ENCODE results near the gene SH3PXD2B. TPM values are rescaled to one million over a fixed set of nuclear protein-coding genes. Genes with fewer than 3 reads are reported as not detected.
A peak's percentile ranks its signal among the peaks of the same experiment; 100 is the strongest.

The SH3PXD2B gene
- total and polyA plus RNA-seq, 2 of the 13 experiments (the other 11 are each of a cell fraction or from before 2014, with no cell fraction given) = 3.4 to 4.6 TPM

GRCh38 chr5:172414531-172415361 lies 39.6 kb downstream of the SH3PXD2B start (continued):
- TF ChIP-seq MTERF4 (CRISPR knock-in tag; IDR thresholded peaks at IDR 0.05) (no peak), REPIN1 (CRISPR knock-in tag; IDR thresholded peaks at IDR 0.05; ENCODE audit: borderline replicate concordance, low read depth) (peak; percentile 80; the same call in 1 of the 2 replicates), ZFP91 (CRISPR knock-in tag; IDR thresholded peaks at IDR 0.05; ENCODE audit: borderline replicate concordance) (peak; percentile 81; the same call in 1 of the 2 replicates), CREB1 (IDR thresholded peaks at IDR 0.05) (no peak), CREB1 (CRISPR knock-in tag; IDR thresholded peaks at IDR 0.05) (peak; percentile 66; the same call in 1 of the 2 replicates), MAX (IDR thresholded peaks at IDR 0.05) (peak; percentile 69), NR2F2 (IDR thresholded peaks at IDR 0.05; ENCODE audit: borderline replicate concordance, low read depth) (peak; percentile 90), FOXO1 (CRISPR knock-in tag; IDR thresholded peaks at IDR 0.05) (peak; percentile 77; the same call in 1 of the 2 replicates), ZNF772 (CRISPR knock-in tag; IDR thresholded peaks at IDR 0.05) (peak; percentile 74; the same call in 1 of the 2 replicates), YEATS2 (CRISPR knock-in tag; IDR thresholded peaks at IDR 0.05; ENCODE audit: borderline replicate concordance) (0 out of 2 replicates have a peak, but pooled peaks have one; percentile 16), HDAC1 (CRISPR knock-in tag; IDR thresholded peaks at IDR 0.05) (peak; percentile 71), CCDC6 (CRISPR knock-in tag; IDR thresholded peaks at IDR 0.05) (0 out of 2 replicates have a peak, but pooled peaks have one; percentile 38), ZSCAN29 (CRISPR knock-in tag; conservative IDR thresholded peaks at IDR 0.05) (0 out of 2 replicates have a peak, but pooled peaks have one; percentile 64), ZSCAN20 (CRISPR knock-in tag; IDR thresholded peaks at IDR 0.05; ENCODE audit: borderline replicate concordance) (no peak), POGK (CRISPR knock-in tag; conservative IDR thresholded peaks at IDR 0.05) (peak; percentile 84; the same call in 1 of the 2 replicates), ZNF773 (CRISPR knock-in tag; IDR thresholded peaks at IDR 0.05; ENCODE audit: borderline replicate concordance) (no peak), ZNF776 (CRISPR knock-in tag; IDR thresholded peaks at IDR 0.05) (no peak), ZNF570 (CRISPR knock-in tag; IDR thresholded peaks at IDR 0.05; ENCODE audit: borderline replicate concordance) (no peak), TEAD3 (CRISPR knock-in tag; optimal IDR thresholded peaks at IDR 0.05; ENCODE audit: borderline replicate concordance) (peak; percentile 58), TBL1XR1 (IDR thresholded peaks at IDR 0.05; ENCODE audit: borderline replicate concordance, low read length, partially characterized antibody) (no peak), ZBTB20 (CRISPR knock-in tag; IDR thresholded peaks at IDR 0.05; ENCODE audit: borderline replicate concordance, low read depth) (no peak), PREB (CRISPR knock-in tag; IDR thresholded peaks at IDR 0.05) (no peak), SOX5 (CRISPR knock-in tag; IDR thresholded peaks at IDR 0.05; ENCODE audit: borderline replicate concordance) (peak; percentile 97), ONECUT2 (CRISPR knock-in tag; IDR thresholded peaks at IDR 0.05) (no peak)
